Fibroblast of the conjunctiva (primary cell): ENCODE results near the gene TNS1.
A peak's percentile ranks its signal among the peaks of the same experiment; 100 is the strongest.

Experiments
- DNase-seq: peaks from one replicate; pipeline ENCODE4 v3.0.0-alpha.2; 2010; ENCODE audit warnings: low read depth

The TNS1 gene

GRCh38 chr2:217912098-217913024 lies 90.4 kb downstream of the TNS1 start:
- no peak for DNase-seq

- no peak for DNase-seq
Observed at GRCh38 chr2:217911283-217912097, 91.3 kb downstream of the TNS1 start.

GRCh38 chr2:217910875-217911212 lies 92.0 kb downstream of the TNS1 start:
- no peak for DNase-seq

- no peak for DNase-seq
Observed at GRCh38 chr2:217909156-217909820, 93.5 kb downstream of the TNS1 start.

GRCh38 chr2:217908544-217908943 lies 94.3 kb downstream of the TNS1 start:
- DNase-seq, result no peak

- no peak for DNase-seq
Observed at GRCh38 chr2:217907266-217907665, 95.5 kb downstream of the TNS1 start.

- no peak for DNase-seq
Observed at GRCh38 chr2:217906798-217907197, 96.0 kb downstream of the TNS1 start.

- no peak for DNase-seq
Observed at GRCh38 chr2:217905896-217906295, 96.9 kb downstream of the TNS1 start.

GRCh38 chr2:217905395-217905794 lies 97.4 kb downstream of the TNS1 start:
- DNase-seq, result no peak

- no peak for DNase-seq
Observed at GRCh38 chr2:217904614-217904965, 98.2 kb downstream of the TNS1 start.

GRCh38 chr2:217903859-217904613 lies 98.8 kb downstream of the TNS1 start:
- DNase-seq, result no peak

- DNase-seq, result no peak
Observed at GRCh38 chr2:217903142-217903858, 99.5 kb downstream of the TNS1 start.

- no peak for DNase-seq
Observed at GRCh38 chr2:217902379-217903141, 100.2 kb downstream of the TNS1 start.

- DNase-seq, result peak; percentile 48
Observed at GRCh38 chr2:217901835-217902378, 100.9 kb downstream of the TNS1 start.

- DNase-seq, result no peak
Observed at GRCh38 chr2:217901400-217901799, 101.4 kb downstream of the TNS1 start.

- no peak for DNase-seq
Observed at GRCh38 chr2:217900780-217901360, 101.9 kb downstream of the TNS1 start.

GRCh38 chr2:217900010-217900779 lies 102.6 kb downstream of the TNS1 start:
- DNase-seq, result no peak

GRCh38 chr2:217899231-217900009 lies 103.4 kb downstream of the TNS1 start:
- DNase-seq, result peak; percentile 73
